SK-MEL-5 (cell line): Measurements from ENCODE around the gene DNAAF2. TPM values are rescaled to one million over a fixed set of nuclear protein-coding genes. Genes with fewer than 3 reads are reported as not detected.
A peak's percentile ranks its signal among the peaks of the same experiment; 100 is the strongest.
"Not testable (repeated sequence)": the region's sequence is repeated elsewhere in the genome, so short reads cannot be mapped to it uniquely, and the experiment has no call there.

Experiments used
- DNase-seq: peaks from one replicate; pipeline ENCODE4 v3.0.0-alpha.2; 2016; ENCODE audit warnings: low read depth, low spot score
- in situ Hi-C: cut with HindIII; loops from 2 replicates; pipeline ENCODE4 v1.10.0; 2016; ENCODE audit warnings: low sequenced_read_pairs, high pct_unique_total_duplicates, low pct_unique_long_range_greater_than_20kb
- total RNA-seq: library from RNA; depleted of rRNA; stranded (reverse); fragments of >200 nt; shearing (Covaris generic); gene quantifications from 2 replicates; pipeline ENCODE4 v1.2.3, GENCODE V29; 2014

The DNAAF2 gene
- total RNA-seq, 1 experiment from 2014 or later, result 13.2 TPM

DNA sequence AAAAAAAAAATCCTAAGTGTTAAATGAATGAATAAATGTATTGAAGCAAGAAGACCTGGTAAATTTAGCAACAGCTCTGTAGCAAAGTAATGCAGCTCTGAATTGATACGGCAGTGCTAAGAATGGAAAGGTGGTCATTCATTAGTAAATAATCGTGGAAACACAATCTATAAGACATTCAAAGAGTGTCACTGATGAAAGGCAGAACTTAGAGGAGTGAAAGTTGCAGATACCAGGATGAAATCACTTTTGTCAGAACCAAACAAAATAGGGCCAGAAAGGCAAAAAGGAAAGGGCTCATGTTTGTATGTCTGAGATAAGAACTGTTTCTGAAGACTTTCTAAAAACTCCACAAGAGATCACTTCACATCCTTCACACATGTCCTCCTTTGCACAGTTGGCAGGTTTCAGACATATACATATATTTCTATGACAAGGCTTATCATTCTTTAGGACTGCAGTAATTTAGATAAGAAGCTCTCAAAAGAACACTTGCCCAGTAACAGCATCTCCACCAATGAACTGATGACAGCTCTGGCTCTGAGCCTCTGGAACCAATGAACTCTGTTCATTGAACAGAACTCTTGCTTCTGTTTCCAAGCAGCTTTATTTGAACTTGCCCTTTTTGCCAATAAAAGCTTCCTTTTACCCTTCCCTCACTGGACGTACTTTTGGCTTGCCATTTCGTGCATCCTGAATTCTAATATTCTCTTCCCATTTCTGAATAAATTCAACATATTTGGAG, 40.5 kb downstream of the DNAAF2 start:
- in situ Hi-C loops, result no loop called here
- DNase-seq, result peak; percentile 78

DNA sequence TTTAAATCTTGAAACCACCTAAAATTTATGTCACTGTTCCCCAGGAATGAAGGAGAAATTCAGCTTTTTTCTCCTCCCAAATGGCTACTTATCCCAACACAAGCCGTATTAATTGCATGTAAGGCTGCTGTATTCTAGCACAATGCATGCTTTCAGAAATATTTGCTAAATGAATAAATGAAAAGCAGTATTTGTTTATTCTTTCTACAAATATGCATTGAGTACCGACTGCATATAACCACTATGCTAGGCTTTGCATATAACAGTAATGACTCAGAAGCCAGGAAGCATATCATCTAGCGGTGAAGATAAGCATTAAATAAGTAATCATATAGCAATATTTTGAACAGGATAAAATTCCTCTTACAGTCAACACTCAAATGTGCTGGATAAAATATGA, 42.0 kb downstream of the DNAAF2 start:
- in situ Hi-C loops, result no loop called here
- DNase-seq, result peak; percentile 67

DNA sequence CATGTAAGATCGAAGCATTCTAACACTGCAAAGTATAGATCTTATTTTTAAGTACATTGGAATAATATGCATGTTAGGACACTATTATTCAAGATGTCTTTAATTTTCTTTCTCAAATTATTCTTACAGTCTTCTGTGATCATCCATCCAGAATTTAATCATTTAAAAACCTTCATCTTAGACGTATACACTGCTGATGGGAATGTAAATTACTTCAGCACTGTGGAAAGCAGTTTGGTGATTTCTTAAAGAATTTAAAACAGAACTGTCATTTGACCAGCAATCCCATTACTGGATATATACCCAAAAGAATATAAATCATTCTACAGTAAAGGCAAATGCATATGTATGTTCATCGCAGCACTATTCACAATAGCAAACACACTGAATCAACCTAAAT, 45.7 kb downstream of the DNAAF2 start:
- DNase-seq, result no peak
- in situ Hi-C loops, result no loop called here

GRCh38 chr14:49586673-49587460, 48.2 kb downstream of the DNAAF2 start:
- peak; percentile 78 for DNase-seq
- in situ Hi-C loops, result no loop called here

- in situ Hi-C loops, result no loop called here
Observed at GRCh38 chr14:49585803-49586672, 49.0 kb downstream of the DNAAF2 start, which contains the start of gene RPS29. TSS of gene RPS29 (minus strand) at chr14:49586380. CDS start at chr14:49586346, 34 bp downstream.

DNA sequence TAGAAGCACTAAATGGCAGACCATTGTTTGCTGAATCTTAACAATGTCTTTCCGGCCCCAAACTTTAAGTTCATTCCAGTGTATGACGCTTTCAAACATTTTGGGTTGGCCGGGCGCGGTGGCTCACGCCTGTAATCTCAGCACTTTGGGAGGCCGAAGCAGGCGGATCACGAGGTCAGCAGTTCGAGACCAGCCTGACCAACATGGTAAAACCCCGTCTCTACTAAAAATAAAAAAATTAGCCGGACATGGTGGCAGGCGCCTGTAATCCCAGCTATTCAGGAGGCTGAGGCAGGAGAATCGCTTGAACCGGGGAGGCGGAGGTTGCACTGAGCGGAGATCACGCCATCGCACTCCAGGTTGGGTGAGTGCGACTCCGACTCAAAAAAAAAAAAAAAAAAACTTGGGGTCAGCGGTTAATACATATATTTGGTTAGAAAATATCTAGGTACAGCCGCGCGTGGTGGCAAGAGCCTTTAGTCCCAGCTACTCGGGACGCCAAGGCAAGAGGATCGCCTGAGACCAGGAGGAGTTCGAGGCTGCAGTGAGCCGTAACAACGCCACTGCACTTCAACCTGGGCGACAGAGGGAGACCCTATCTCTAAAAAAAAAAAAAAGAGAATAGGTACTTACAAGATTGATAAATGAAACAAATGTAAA, 49.9 kb downstream of the DNAAF2 start:
- peak; percentile 37 for DNase-seq
- in situ Hi-C loops, result not testable (repeated sequence)

More at GRCh38 chr14:49585803-49586672, 49.0 kb downstream of the DNAAF2 start, which contains the start of gene RPS29:
- DNase-seq, result peak; percentile 99

- in situ Hi-C loops, result no loop called here
- no peak for DNase-seq
Observed at GRCh38 chr14:49584058-49584457, 51.0 kb downstream of the DNAAF2 start.

GRCh38 chr14:49583629-49584028, 51.4 kb downstream of the DNAAF2 start:
- in situ Hi-C loops, result no loop called here
- DNase-seq, result no peak

DNA sequence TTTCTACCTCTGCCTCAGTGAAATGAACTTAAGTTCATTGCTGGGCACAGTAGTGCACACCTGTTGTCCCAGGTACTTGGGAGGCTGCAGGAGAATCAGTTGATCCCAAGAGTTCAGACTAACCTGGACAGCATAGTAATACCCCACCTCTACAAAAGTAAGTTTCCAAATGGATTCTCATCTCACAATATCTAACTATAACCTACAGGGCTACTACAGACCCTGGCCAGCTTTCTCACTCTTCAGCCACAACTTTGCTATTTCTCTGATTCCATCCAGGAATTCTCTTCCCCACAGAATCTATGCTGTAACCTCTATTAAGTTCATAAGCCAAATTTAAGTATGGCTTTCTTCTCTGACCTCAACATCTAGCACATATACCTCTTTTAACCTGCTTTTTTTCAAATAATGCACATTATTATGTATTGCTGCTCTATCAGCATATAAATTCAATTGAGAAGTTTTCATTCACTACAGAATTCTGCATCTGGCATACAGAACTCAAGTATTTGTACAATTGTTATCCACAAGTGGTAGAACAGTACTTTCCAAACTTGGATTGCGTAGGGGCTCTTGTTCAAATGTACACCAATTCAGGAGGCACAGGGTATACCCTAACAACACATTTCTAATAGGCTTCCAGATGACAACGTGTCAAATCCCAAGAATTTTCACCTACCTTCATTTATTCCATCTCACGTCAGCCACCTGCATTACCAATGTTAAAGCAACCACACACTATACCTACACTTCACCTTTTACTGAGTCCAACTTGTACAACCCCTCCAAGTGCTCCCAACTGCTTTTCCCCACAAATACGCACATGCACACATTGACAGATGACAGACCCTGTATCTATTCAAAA, 52.7 kb downstream of the DNAAF2 start:
- no peak for DNase-seq
- in situ Hi-C loops, result no loop called here

DNA sequence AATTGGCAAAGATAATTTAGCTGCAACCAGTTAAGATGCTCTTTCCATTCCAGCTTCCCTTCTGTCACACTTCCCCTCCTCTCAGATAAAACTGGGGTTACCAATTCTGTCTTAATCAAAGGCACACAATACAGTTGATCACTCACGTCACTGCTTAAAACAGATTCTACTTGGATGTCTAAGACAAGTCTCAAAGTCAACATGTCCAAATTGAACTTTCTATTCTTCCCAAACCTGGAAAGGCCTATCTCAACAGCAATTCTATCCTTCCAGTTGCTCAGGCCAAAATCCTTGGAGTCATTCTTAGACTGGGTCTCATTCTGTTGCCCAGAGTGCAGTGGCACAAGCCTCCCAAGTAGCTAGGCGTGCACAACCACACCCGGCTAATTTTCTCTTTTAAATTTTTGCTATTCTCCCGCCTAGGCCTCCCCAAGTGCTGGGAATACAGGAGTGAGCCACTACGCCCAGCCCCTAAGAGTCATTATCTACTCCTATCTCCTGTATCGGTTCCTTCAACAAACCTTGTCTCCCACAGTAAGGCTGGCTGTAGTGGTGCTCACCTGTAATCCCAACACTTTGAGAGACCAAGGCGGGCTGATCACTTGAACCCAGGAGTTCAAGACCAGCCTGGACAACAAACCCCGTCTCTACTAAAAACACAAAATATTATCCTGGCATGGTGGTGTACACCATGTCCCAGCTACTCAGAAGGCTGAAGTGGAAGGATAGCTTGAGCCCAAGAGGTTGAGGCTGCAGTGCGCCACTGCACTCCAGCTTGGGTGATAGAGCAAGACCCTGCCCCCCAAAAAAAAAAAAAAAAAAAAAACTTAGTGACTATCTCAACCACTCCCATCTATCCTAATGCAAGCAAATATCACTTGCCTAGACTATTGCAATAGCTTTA, 53.6 kb downstream of the DNAAF2 start:
- no peak for DNase-seq
- in situ Hi-C loops, result no loop called here

GRCh38 chr14:49579841-49580240, 55.2 kb downstream of the DNAAF2 start:
- in situ Hi-C loops, result no loop called here
- no peak for DNase-seq

DNA sequence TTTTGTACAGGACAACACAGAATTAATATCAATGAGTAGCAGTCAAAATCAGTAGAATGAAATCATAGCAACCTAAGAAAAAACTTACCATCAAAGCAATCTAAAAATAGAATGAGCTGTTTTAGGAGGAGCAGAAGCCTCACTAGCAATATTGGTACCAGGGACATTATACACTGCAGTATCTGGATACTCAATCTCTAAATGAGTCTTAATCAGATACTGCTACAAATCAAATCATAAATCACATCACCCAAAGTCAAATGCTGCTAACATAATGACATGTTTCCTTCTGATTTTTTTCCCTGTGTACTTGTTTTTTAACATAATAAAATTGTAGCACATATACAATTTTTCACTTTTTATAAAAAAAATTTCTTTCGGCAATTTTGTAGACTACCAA, 56.9 kb downstream of the DNAAF2 start:
- in situ Hi-C loops, result no loop called here
- no peak for DNase-seq
